ENCODE results near the gene COL1A2.

COL1A2 gene

GRCh38 chr7:94439893-94440381 is 45.2 kb downstream of the COL1A2 start:
- no peak for TF ChIP-seq CTCF (IDR thresholded peaks at IDR 0.05; ENCODE audit: borderline replicate concordance, insufficient read depth, low read depth, low read length)
- no peak overlapping the region for H3K4me3 ChIP-seq (ENCODE audit: low read depth, low read length)

- H3K4me3 ChIP-seq (ENCODE audit: low read depth, low read length) = no peak overlapping the region
- TF ChIP-seq CTCF (IDR thresholded peaks at IDR 0.05; ENCODE audit: borderline replicate concordance, insufficient read depth, low read depth, low read length) = no peak
Observed at GRCh38 chr7:94440451-94441039, 45.9 kb downstream of the COL1A2 start.

GRCh38 chr7:94441138-94441537 is 46.4 kb downstream of the COL1A2 start:
- H3K4me3 ChIP-seq (ENCODE audit: low read depth, low read length) = no peak overlapping the region
- no peak for TF ChIP-seq CTCF (IDR thresholded peaks at IDR 0.05; ENCODE audit: borderline replicate concordance, insufficient read depth, low read depth, low read length)

- H3K4me3 ChIP-seq (ENCODE audit: low read depth, low read length) = no peak overlapping the region
- no peak for TF ChIP-seq CTCF (IDR thresholded peaks at IDR 0.05; ENCODE audit: borderline replicate concordance, insufficient read depth, low read depth, low read length)
Observed at GRCh38 chr7:94442639-94443038, 47.9 kb downstream of the COL1A2 start.

- TF ChIP-seq CTCF (IDR thresholded peaks at IDR 0.05; ENCODE audit: borderline replicate concordance, insufficient read depth, low read depth, low read length) = no peak
- H3K4me3 ChIP-seq (ENCODE audit: low read depth, low read length) = no peak overlapping the region
Observed at GRCh38 chr7:94444813-94445212, 50.1 kb downstream of the COL1A2 start.

GRCh38 chr7:94445696-94446194 is 51.0 kb downstream of the COL1A2 start:
- TF ChIP-seq CTCF (IDR thresholded peaks at IDR 0.05; ENCODE audit: borderline replicate concordance, insufficient read depth, low read depth, low read length) = no peak
- H3K4me3 ChIP-seq (ENCODE audit: low read depth, low read length) = no peak overlapping the region

GRCh38 chr7:94446308-94446707 is 51.6 kb downstream of the COL1A2 start:
- H3K4me3 ChIP-seq (ENCODE audit: low read depth, low read length) = no peak overlapping the region
- no peak for TF ChIP-seq CTCF (IDR thresholded peaks at IDR 0.05; ENCODE audit: borderline replicate concordance, insufficient read depth, low read depth, low read length)

All from GM12875 (cell line).